Jurkat, Clone E6-1 (cell line): ENCODE measurements around the gene POU3F1.
"Not testable (repeated sequence)": the region's sequence is repeated elsewhere in the genome, so short reads cannot be mapped to it uniquely, and the experiment has no call there.

Source experiments
- DNase-seq: peaks from one replicate; pipeline ENCODE4 v3.0.0-alpha.2; 2011; ENCODE audit warnings: low read depth, low spot score
- H3K4me3 ChIP-seq: 2 replicates; pipeline ENCODE4 v1.5.1; 2011; ENCODE audit warnings: mild to moderate bottlenecking, low read length, control low read depth, moderate library complexity

Gene POU3F1

DNA sequence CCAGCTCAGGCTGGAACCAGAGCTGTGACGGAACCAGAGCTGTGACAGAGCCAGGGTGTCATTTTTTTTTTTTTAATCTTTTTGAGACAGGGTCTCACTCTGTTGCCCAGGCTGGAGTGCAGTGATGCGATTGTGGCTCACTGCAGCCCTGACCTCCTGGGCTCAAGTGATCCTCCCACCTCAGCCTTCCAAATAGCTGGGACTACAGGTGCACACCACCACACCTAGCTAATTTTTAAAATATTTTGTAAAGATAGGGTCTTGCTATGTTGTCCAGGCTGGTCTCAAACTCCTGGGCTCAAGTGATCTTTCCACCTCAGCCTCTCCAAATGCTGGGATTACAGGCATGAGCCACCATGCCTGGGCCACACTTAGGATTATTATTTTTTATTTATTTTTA is 13.6 kb downstream of the POU3F1 start:
- not testable (repeated sequence) for DNase-seq, H3K4me3 ChIP-seq

DNA sequence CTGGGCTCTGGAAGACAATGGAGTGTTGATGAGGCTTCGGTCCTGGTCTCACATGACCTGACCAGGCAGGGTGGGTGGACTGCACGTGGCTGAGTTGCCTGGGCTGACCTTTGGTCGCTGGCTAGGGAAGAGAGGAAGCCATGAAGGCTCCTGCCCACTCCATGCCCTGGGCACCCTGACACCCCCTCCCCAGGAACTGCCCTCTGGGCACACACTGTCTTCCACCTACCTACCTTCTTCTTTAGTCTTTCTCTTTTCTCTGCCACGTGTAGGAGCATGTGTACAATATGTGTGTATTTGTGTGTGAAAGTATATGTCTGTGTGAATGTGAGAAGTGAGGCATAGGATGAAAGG is 15.1 kb downstream of the POU3F1 start:
- no peak overlapping the region for H3K4me3 ChIP-seq
- no peak for DNase-seq

DNA sequence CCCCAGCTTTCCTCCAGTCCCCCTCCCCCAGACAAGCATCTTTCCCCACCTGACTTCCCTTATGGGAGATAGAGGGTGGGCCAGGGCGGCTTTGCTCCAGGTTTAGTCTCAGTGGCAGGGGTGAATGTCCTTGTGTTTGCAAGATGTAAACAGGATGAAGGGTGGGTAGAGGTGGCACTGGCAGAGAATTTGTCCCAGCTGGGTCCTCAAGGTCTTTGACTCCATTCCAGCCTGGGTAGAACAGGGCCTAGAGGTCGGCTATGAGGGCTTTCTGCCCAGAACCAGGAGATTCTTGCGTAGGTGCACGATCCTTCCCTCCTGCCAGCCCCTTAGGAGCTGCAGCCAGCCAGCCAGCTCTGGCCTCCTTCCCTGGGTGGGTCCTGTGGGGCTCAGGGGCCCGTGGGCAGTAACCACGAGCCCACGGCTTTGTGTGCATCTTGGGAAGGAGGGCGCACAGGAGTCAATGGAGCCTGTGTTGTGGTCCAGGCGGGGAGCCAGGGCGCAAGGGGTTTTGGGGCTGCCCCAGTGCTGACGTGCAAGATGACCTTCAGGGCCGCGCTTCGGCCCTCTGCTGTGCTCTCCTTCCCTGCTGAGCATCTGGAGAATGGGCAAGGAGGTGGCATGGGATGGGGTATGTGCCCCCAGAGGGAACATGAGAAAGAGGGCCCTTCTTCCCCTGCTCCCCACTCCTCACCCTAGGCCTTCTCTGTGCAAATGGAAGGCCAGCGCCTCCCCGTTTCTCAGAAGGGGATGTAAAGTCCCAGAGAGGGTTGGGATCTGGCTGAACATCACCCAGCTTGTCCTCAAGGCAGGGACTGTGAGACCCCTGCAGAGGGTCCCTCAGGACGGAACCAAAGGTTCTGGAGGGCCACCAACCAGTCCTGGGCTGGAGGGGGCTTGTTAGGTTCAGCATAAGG is 15.7 kb downstream of the POU3F1 start:
- DNase-seq, result no peak
- no peak overlapping the region for H3K4me3 ChIP-seq

DNA sequence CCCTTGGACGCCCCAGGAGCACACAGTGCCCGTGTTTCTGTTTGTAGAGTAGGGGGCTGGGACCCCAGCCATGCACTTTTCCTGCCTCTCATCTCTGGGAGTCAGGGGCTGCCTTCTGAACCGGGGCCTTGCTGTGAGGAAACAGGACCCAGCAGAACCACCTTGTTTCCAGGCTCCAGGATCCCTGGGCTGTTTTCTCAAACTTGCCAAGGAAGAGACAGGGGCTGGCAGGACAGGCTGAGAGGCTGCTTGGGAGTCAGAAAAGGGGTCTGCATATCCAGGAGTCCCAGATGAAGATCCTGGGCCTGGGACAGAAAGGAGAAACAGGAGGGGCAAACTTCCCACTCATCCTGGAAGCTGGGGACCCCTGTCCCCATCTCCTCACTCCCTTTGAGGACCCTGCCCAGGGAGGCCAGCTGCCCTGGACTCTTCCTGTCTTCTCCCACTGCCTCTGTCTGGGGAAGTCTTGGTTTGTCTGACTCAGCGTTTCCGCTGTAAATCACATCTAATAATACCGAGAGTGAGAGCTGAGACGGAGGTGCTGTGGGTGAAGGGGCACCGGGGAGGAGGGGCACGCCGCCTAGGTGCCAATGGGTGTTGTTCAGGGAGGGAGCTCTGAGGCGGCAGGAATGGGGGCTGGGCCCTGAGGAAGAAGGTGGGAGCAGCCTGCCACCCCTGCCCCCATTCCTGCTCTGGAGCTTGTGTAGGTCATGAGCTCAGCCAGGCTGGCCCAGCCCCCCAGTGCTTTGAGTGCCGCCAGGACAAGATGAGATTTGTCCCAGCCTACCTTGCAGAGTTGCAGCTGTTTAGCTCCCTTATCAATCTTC is 16.7 kb downstream of the POU3F1 start:
- DNase-seq, result no peak
- no peak overlapping the region for H3K4me3 ChIP-seq

DNA sequence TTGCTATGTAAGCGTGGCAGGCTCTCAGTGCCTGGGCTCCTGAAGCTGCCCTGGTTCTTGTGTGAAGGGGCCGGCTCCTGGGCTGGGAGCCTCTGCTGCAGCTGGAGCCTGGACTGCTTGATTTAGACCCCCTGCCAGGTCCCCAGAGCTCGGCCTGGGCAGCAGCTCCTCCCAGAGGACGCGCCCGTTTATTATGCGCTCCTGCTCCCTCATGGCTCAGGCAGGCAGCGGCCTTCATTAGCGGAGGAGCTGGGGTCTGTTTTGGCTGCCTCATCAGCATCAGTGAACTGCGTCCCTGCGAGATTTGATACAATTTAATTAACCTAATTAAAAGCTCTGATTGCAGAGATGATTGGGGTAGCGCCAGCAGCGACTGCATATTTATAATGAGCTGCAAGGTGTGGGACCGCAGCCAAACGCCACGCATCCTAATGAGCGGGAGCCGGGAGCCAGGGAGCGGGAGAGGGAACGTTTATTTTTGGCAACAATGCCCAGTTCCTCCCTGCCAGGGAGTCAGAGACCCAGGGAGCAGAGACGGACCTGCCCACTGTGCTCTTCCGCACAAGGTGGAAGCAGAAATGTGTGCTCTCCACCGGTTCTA is 17.4 kb downstream of the POU3F1 start:
- H3K4me3 ChIP-seq, result no peak overlapping the region
- no peak for DNase-seq

DNA sequence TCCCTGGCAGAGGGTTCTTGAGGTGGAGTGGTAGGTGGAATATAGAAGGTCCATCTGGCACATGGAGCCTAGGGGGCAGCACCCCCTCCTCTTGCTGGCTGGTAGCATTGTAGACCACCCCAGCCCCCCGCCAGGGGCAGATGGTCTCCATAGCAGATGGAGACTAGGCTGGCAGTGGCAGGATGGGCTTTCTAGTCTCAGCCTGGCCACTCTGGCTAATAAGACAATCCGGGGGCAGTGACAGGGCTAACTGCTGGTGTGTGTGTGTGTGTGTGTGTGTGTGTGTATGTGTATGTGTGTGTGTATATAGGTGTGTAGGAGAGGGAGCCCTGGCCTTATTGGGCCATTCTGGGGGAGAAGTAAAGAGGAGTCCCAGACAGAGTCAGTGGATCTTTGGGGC is 17.9 kb downstream of the POU3F1 start:
- no peak overlapping the region for H3K4me3 ChIP-seq
- DNase-seq, result no peak

DNA sequence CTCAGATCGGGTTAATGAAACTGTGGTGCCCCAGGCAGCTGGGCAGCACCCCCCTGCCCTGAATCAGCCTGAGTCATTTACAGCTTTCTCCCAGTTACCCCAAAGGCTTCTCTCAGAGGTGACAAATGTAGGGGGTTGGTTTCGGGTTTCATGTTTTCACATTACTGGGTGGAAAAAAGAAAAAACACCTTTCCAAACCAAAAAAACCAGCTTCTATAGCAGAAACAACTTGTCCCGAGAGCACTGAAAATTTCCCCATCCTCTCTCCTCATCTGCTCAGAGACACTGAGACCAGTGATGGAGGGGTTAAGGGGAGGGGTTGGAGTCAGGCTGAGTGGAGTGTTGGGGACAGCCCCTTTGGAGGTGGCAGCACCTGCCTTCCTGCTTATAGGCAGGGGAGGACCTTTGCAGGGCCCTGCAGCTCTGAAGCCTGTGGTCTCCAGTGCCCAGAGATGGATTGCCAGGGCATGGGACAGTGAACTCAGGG is 18.4 kb downstream of the POU3F1 start:
- no peak overlapping the region for H3K4me3 ChIP-seq

DNA sequence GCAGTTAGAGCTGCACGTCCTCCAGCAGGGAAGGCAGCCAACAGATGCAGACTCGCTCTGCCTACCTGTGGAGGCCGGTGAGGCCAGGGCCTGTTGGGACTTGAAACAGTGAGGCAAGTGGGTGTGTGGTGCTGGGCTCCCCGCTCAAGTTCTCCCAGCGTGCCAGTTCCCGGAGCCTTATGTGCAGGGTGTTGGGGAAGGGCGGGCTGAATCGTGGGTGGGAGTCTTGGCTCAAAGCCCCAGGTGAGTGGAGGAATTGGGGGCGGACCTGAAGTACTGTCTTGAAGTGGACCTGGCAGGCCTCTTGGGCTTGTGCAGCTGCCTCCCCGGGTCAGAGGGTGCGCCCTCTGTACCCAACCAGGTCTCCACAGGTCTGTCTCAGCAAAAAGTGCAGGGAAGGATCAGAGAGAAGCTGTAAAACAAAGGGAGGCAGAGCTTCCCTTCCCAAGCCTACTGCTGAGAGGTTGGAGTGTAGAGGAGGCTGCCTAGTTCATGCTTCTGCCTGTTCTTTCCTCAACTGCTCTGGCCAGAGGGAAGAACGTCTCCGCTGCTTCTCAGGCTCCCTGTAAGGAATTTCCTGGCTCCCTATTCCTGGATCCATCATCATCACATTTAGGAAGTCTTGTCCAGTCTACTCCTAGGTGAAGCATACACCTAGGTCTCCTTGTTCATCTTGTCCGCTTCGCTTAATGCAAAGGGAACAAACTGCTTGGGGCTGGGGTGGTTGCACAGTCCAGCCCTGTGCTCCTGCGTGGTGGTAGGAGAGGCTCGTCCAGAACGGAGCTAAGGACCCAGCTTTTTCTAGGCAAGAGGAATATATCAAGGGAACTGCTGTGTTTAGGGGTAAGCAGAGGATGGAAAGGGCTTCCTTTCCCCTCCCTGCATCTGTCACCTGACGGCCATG is 19.1 kb downstream of the POU3F1 start:
- DNase-seq, result no peak

More for the DNA sequence above, 18.4 kb downstream of the POU3F1 start:
- DNase-seq, result no peak

DNA sequence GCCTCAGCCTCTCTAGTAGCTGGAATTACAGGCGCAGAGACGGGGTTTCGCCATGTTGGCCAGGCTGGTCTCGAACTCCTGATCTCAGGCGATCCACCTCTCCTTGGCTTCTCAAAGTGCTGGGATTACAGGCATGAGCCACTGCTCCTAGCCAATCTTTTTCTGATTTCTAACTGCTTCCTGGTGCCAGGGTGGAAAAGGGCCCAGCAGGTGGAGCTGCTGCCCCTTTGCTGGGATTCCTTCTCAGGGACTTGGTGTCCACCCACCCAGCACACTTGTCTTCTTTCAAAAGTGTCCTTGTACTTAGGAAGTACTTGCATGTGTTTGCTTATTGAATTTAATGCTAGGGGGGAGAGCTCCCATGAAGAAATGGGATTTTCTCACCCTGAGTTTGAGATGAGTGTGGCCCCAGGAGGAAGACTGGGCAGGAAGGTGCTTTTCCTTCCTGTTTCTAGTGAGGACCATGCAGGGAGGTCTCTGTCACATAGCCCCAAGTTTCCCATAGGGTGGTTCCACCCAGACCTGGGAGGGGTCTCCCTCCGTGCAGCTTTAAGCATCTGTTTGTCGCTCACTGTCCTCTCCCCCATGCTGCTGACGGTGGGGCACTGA is 19.9 kb downstream of the POU3F1 start:
- no peak overlapping the region for H3K4me3 ChIP-seq
- DNase-seq, result no peak

More for the DNA sequence above, 19.1 kb downstream of the POU3F1 start:
- no peak overlapping the region for H3K4me3 ChIP-seq

DNA sequence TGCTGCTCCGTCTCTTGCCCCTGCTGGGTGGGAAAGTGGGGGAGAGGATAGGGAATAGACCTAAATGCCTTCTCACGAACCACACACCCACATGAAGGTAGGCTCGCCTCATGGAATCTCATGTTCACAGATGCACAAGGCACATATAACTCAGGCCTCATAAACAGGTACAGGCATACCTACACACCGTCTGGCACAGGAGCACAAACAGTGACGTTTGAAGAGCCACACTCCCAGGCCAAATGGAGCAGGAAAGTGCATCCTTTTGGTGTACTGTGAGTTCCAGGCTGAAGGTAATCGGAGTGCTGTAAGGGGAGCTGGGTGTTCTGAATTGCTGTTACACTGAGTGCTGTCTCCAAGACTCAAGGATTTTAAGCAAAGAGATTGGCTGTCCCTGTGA is 20.9 kb downstream of the POU3F1 start:
- DNase-seq, result no peak
- no peak overlapping the region for H3K4me3 ChIP-seq

DNA sequence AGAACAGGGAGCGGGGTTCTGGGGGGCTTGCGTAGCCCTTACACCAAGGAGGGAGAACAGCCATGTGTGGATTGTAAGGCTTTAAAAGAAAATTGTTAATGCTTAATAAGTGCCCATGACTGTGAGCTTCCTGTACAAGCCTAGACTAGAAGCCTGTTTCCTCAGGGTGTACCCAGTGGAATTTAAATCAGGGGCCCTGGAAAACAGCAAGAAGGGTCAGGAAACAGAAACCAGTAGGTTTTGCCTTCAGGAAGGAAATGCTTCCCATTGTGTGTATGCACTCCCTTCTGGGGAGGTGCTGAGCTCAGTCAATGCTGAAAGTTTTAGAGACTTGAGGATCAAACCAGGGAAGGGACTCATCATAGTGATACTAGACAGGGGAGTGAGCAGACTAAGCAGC is 21.4 kb downstream of the POU3F1 start:
- no peak for DNase-seq
- no peak overlapping the region for H3K4me3 ChIP-seq

DNA sequence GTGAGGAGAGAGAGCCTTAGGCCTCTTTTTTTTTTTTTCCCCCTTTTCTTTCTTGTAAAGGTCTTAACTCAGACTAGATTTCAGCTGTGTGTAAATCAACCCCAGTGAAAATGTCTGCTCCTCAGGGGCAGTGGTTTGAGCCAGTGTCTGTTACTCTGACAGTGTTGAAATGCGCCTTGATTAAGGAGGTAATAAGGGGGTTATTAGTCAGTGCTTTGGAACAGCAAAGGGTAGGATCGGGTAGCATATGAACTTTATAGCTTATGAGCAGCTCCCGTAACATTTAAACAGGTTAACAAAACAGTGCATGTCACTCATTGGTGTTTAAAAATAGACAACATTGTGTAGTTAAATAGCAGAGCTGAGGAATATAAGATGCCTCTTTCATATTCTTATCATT is 23.8 kb downstream of the POU3F1 start:
- H3K4me3 ChIP-seq, result no peak overlapping the region
- no peak for DNase-seq

DNA sequence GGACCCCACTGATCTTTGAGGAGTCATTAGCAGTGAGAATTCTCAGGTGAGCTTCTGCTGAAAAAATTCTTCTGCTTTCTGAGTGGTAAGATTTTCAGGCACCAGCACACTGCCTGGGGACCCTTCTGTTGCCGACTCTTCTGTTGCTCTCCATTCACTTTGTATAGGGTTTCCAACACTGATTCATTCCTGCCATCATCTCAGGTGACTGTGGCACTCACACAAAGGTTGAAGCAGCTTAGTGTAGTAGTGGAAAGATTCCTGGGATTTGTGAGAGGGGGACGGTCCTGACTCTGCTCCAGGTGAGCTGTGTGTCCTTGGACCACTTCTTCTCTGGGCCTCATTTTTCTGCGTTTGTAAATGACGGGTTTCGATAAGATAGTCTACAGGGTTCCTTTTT is 24.6 kb downstream of the POU3F1 start:
- no peak for DNase-seq
- H3K4me3 ChIP-seq, result no peak overlapping the region

DNA sequence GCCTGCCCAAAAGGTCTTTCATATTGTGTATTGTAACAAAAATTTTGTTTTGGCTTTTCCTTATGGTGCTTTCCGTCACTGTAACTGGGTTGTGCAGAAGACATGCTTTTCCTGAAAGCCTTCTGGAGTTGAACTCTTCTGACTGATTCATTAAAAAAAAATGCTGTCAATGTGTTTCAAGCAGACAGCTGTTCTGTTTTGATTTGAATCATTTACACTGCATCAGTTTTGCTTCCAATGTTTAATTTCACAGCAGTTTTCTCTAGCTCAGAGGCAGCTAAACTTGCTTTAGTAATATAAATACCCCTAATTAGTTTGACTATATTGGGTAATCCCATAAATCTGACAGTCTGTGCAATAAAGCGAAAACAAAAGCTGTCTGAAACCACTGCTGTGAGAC is 26.2 kb downstream of the POU3F1 start:
- no peak for DNase-seq
- no peak overlapping the region for H3K4me3 ChIP-seq

DNA sequence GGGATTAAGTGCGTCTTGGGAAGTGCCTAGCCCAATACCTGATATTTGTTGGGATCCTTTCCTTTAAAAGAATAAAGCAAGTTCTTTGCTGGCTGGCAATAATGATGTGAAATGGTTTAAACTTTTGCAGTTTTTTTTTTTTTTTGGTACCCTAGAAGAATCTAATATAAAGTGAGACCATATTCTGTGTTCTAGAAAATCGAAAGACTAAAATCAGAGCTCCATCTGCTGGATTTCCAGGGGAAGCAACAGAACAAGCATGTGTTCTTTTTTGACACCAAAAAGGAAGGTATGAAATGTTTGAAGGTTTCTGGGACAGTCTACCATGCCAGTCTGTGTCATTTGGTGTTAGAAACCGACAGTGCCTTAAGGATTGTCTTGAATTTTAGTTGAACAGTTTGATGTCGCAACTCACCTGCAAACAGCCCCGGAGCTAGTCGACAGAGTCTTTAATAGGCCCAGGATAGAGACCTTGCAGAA is 27.7 kb downstream of the POU3F1 start:
- no peak for DNase-seq
- H3K4me3 ChIP-seq, result no peak overlapping the region

DNA sequence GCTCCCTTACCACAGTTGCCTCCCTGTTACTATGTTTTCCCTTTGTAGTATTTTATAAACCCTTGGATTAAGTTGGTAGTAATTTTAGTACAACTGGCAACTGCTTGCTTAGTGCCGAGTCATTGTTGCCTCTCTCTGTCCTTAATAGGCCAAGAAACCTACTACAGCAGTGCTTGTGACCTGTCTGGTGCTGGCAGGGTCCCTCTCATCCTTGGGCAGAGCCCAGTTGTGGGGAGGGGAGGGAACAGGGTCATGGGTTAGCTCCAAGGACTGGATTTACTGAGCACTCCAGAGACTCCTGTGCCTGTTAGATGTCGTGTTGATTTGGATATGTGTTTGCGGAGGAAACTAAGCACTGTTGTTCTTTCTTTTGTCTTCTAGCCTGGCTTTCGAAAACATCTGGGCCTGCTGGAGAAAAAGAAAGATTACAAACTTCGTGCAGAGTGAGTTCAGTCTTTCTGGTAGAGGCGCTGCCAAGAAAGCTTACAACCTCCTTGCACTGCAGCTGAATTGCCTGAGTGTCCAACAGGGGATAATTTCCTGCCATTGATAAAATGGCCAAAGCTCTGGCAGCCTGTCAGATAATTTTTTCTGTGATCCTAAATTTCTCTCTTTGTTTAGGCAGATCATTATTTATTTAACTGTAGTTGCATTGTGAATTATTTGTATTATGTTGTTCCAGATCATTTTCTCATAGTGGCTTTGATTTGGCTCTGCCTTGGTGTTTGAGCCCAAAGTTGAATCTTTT is 30.4 kb downstream of the POU3F1 start:
- H3K4me3 ChIP-seq, result no peak overlapping the region
- DNase-seq, result no peak

DNA sequence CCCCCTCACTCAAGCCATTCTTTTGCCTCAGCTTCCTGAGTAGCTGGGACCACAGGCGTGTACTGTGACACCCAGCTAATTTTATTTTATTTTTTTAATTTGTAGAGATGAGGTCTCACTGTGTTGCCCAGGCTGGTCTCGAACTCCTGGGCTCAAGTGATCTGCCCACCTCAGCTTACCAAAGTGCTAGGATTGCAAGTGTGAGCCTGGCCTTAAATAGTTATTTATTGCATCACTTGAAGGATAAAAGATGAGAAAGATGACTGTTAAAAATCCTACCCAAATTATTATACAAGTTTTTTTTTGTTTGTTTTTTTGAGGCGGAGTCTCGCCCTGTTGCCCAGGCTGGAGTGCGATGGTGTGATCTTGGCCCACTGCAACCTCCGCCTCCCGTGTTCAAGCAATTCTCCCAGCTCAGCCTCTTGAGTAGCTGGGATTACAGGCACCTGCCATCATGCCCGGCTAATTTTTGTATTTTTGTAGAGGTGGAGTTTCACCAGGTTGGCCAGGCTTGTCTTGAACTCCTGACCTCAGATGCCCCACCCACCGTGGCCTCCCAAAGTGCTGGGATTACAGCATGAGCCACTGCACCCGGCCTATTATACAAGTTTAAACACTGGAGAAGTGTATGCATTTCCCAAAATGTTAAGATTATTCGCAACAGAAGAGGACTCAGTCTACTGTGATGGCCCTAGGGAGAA is 31.7 kb downstream of the POU3F1 start:
- no peak overlapping the region for H3K4me3 ChIP-seq
- DNase-seq, result no peak
